Body of pancreas (tissue), 4 donors: Measurements from ENCODE around the gene SHC1. TPM values are rescaled to one million over a fixed set of nuclear protein-coding genes. Genes with fewer than 3 reads are reported as not detected.

ENCODE experiments used
- ATAC-seq: fragments of 150-250 bp; one replicate; pipeline ENCODE4 v1.9.1; 2016
- DNase-seq, 4 donors: peaks; one replicate each; pipeline ENCODE4 v3.0.0-alpha.2; 2019
- H3K27ac ChIP-seq, 4 donors: fragments of 200-600 bp; sonication (generic); 1 replicate in 3 of 4; 2 replicates in 1 of 4; pipeline versions ENCODE4 v1.5.1 to v1.6.1; 2016 to 2019; ENCODE audit warnings: mild to moderate bottlenecking in 1 of 4, mixed read lengths in 1 of 4, moderate library complexity in 1 of 4
- H3K27me3 ChIP-seq, 2 donors: fragments of 200-600 bp; sonication (generic); one replicate each; pipeline ENCODE4 v1.6.0; 2016; ENCODE audit warnings: mild to moderate bottlenecking in 1 of 2
- H3K36me3 ChIP-seq, 2 donors: fragments of 200-600 bp; sonication (generic); replicated peaks in 1 of 2; 2 replicates each; pipeline ENCODE4 v1.5.1; 2016; ENCODE audit warnings: low read depth in 2 of 2; ENCODE audit not compliant: insufficient read depth in 1 of 2
- H3K4me1 ChIP-seq: fragments of 200-600 bp; sonication (generic); one replicate; pipeline ENCODE4 v1.6.0; 2016
- H3K4me3 ChIP-seq, 2 donors: fragments of 200-600 bp; sonication (generic); 1 replicate in 1 of 2; 2 replicates in 1 of 2; pipeline ENCODE4 v1.5.1; 2016 to 2019
- H3K9me3 ChIP-seq, 3 donors: fragments of 200-600 bp; sonication (generic); 1 replicate in 2 of 3; 2 replicates in 1 of 3; pipeline ENCODE4 v1.5.1; 2016
- POLR2A ChIP-seq, 3 donors: fragments of 450-650 bp; IDR thresholded peaks; one replicate each; pipeline ENCODE4 v1.6.1; 2016; ENCODE audit warnings: antibody characterized with exemption in 3 of 3, mild to moderate bottlenecking in 2 of 3
- WGBS, 2 donors: methylation state at CpG; one replicate each; pipeline ENCODE4 v1.1.5; 2017; 5-methylcytosine and 5-hydroxymethylcytosine counted together
- intact Hi-C: fragments of 100-400 bp; cut with DNase I; formaldehyde crosslinking; loops from one replicate; pipeline ENCODE4 v1.15.1; 2023
- total RNA-seq, 2 donors: library from RNA; depleted of rRNA; stranded (reverse); fragments of >200 nt; gene quantifications; one replicate each; pipeline ENCODE4 v1.1.0, GENCODE V29; 2016
- TF ChIP-seq, protein P1 (sequence below), 7 experiments: fragments of 450-650 bp in 4 of 7; fragments of 200-600 bp in 3 of 7; sonication (generic) in 3 of 7; IDR thresholded peaks; one replicate each; pipeline ENCODE4 v1.5.1; 2016 to 2019; ENCODE audit warnings: antibody characterized with exemption in 7 of 7

SHC1 gene
- total RNA-seq, 2 donors from 2014 or later, result 38.1 to 45.5 TPM

DNA sequence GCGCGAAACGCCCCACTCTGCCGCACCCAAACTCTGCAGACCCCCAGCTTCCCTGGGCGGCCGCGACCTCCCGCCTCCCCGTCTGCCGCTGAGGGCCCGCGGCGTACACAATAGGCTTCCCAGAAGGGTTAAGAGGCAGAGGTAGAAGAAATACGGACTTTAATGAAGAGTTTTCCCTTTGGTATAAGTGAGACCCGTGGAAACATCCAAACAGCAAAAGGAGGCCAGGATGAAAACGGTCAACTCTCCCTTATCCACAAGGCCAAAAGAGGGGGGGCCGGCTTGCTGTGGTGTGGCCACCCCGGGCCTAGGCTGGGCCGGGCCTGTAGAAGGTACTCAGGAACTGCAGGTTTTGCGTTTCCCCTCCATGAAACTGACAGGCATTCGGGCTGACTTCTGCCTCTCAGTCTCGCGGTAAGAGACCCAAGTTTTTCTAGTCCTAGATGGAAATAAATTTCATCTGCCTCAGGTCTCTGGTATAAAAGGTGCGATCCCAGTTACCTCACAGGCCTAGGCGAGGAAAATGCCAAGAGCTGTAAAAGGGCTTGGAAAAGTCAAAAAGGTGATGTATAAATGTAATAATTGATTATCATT lies 8.3 kb downstream of the SHC1 start:
- 2 to 5% methylated on average over 22 to 25 of the region's 25 CpGs for WGBS, 2 donors
- intact Hi-C loops, result loop anchor here (5.0 kb wide), 1 partner anchor 50 kb away; no protein-coding TSS in a partner anchor
- TF ChIP-seq POLR2A (IDR thresholded peaks at IDR 0.05), result no peak
- TF ChIP-seq, protein P1, sequence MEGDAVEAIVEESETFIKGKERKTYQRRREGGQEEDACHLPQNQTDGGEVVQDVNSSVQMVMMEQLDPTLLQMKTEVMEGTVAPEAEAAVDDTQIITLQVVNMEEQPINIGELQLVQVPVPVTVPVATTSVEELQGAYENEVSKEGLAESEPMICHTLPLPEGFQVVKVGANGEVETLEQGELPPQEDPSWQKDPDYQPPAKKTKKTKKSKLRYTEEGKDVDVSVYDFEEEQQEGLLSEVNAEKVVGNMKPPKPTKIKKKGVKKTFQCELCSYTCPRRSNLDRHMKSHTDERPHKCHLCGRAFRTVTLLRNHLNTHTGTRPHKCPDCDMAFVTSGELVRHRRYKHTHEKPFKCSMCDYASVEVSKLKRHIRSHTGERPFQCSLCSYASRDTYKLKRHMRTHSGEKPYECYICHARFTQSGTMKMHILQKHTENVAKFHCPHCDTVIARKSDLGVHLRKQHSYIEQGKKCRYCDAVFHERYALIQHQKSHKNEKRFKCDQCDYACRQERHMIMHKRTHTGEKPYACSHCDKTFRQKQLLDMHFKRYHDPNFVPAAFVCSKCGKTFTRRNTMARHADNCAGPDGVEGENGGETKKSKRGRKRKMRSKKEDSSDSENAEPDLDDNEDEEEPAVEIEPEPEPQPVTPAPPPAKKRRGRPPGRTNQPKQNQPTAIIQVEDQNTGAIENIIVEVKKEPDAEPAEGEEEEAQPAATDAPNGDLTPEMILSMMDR (IDR thresholded peaks at IDR 0.05), result no peak
- peak overlapping the region; percentile 95 to 97 for H3K4me3 ChIP-seq
- DNase-seq (peak in 2 of 4 donors; percentile 41 to 48), ATAC-seq (peak; percentile 13)
- H3K4me1 ChIP-seq, result peaks cover 25% of the 10 kb centered on the region
- no peaks in the 10 kb centered on the region for H3K9me3 ChIP-seq
- H3K36me3 ChIP-seq, result peaks cover 2 to 25% of the 10 kb centered on the region in 2 donors
- no peaks in the 10 kb centered on the region for H3K27me3 ChIP-seq
- peak overlapping the region; percentile 91 to 99 (median 98) for H3K27ac ChIP-seq

DNA sequence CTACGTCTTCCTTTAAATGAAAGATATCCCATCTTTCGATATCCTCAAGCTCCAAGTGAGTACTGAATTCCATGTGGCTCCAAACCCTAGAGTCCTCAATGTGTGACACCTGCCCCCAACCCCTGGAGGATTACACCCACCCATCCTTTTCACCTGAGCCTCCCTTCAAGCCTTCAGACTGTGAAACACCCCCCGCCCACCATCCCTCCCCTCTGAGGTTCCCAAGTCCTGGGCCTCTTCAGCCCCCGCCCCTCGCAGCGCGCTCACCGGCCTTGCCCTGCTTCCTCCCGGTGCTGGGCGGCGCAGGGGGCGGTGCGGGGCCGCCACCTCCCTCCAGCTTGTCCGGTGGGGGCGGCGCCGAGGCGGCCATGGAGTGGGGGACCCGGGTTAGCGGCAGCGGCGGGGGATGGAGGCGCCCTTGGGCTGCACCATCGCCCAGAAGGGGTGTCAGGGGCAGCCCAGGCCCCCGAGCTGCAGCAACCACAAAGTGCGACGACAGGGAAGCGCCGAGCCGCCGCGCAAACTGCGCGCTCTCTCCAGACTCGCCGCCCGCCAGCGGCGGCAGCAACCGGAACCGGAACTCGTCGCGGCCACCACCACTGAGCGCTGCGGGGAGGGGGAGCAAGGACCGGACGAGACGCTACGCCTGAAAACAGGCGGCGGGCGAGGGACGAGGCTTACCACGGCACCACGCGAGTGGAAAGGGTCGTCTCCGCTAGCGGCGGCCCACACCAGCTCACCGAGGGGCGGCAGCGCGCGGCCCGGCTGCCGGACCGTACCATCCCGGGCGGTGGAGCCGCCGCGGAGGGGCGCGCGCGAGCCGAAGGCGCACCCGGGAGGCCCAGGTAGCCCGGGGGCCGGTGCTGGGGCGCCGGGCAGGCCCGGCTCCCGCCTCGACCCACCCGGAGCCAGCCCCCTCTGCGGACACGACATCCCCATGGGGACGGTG lies 9.1 kb downstream of the SHC1 start, which contains the start of gene PYGO2:
TSS of gene PYGO2 (minus strand) at position 576 of the 949 bp plus-strand sequence. CDS start at position 370, 206 bp downstream.
- Histone ChIP-seq H3K4me3 (peak within 1 kb of the TSS; percentile 95 to 97), H3K27me3 (no peaks in the 10 kb centered on the region), H3K27ac (peak within 1 kb of the TSS; percentile 91 to 99 (median 98)), H3K36me3 (peaks cover 0 to 22% of the 10 kb centered on the region in 2 donors), H3K4me1 (peaks cover 33% of the 10 kb centered on the region), H3K9me3 (no peaks in the 10 kb centered on the region)
- WGBS, 2 donors, result 0 to 1% methylated on average over 15 to 79 of the region's 93 CpGs
- peak; percentile 73 to 79 (median 76) for DNase-seq
- peak; percentile 87 for ATAC-seq
- TF ChIP-seq POLR2A (IDR thresholded peaks at IDR 0.05), result peak; percentile 63 to 88 (median 86)
- TF ChIP-seq, protein P1 (IDR thresholded peaks at IDR 0.05), result peak; percentile 29 to 89 (median 74)
- intact Hi-C loops, result loop anchor here (5.0 kb wide), 1 partner anchor 51 kb away; no protein-coding TSS in a partner anchor

DNA sequence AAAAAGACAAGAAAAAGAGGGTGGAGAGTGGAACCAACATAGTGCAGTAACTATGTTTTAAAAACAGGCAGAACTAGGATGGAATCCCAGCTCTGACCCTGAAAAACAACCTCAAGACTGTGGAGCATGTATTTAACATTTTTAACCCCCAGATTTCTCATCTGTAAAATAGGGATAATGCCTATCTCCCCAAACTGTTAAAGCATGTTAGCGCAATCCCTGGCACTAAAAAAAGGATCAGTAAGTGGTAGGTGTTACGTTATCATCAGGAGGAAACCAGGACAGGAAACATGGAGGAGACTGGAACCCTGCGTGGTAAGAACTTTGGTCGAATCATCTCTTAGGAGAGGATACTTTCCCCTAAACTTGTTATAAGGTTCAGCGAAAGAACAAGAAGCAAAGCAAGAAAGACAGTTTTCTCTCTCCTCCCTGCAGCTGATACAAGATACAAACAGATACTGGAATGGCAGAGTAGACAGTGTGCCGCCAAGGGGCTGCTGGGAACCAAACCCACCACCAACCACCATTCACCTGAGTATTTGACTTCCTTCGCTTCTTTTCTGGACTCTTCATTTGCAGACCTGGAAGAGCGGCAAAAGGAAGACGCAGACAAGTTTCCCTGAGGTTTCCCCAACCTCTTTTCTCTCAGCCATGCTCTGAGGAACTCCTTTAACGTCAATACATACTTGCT lies 10.0 kb downstream of the SHC1 start:
- H3K36me3 ChIP-seq, result peaks cover 0 to 17% of the 10 kb centered on the region in 2 donors
- no peaks in the 10 kb centered on the region for H3K27me3 ChIP-seq
- H3K27ac ChIP-seq, result peak overlapping the region in 3 of 4 donors; percentile 91 to 99 (median 99)
- DNase-seq (no peak), ATAC-seq (no peak)
- H3K4me3 ChIP-seq, result peak overlapping the region; percentile 95 to 97
- no peaks in the 10 kb centered on the region for H3K9me3 ChIP-seq
- TF ChIP-seq, protein P1 (IDR thresholded peaks at IDR 0.05), result no peak
- no peak for TF ChIP-seq POLR2A (IDR thresholded peaks at IDR 0.05)
- 30 to 35% methylated on average over 10 of the region's 10 CpGs for WGBS, 2 donors
- intact Hi-C loops, result loop anchor here (5.0 kb wide), 1 partner anchor 52 kb away; no protein-coding TSS in a partner anchor
- H3K4me1 ChIP-seq, result peaks cover 38% of the 10 kb centered on the region

DNA sequence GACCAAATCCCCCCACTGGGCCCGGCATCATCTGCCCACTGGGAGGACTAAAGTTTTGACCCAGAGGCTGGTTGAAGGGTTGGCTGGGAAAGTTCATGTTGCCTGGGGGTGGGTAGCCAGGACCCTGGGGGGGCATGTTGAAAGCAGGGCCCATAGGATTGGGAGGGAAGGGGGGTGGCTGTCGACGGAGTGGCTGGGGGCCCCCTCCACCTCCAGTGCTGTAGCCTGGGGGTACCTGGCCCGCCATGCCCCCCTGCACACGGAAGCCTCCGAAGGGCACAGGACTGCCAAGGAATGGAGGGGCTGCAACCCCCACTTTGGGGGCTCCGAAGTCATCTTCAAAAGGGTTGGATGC lies 11.1 kb downstream of the SHC1 start:
- no peak for ATAC-seq

More for the DNA sequence above, 11.1 kb downstream of the SHC1 start:
- peaks cover 50% of the 10 kb centered on the region for H3K4me1 ChIP-seq
- H3K27ac ChIP-seq, result no peak overlapping the region
- intact Hi-C loops, result no loop called here
- no peak for DNase-seq
- H3K27me3 ChIP-seq, result no peaks in the 10 kb centered on the region
- peaks cover 0 to 10% of the 10 kb centered on the region in 2 donors for H3K36me3 ChIP-seq
- WGBS, 2 donors, result 85 to 94% methylated on average over 7 of the region's 7 CpGs
- TF ChIP-seq, protein P1 (IDR thresholded peaks at IDR 0.05), result no peak
- no peak for TF ChIP-seq POLR2A (IDR thresholded peaks at IDR 0.05)
- H3K4me3 ChIP-seq, result no peak overlapping the region
- no peaks in the 10 kb centered on the region for H3K9me3 ChIP-seq
